ENCODE results near the gene C5. TPM values are rescaled to one million over a fixed set of nuclear protein-coding genes. Genes with fewer than 3 reads are reported as not detected.

The C5 gene
- total RNA-seq, 6 donors from 2014 or later: 7.1 to 18.9 (median 16.8) TPM

- H3K27me3 ChIP-seq: no peaks in the 10 kb centered on the region
- WGBS, 2 donors: 80 to 89% methylated on average over 3 of the region's 3 CpGs
- no peak overlapping the region for H3K27ac ChIP-seq
- no peak for DNase-seq
- no peaks in the 10 kb centered on the region for H3K9me3 ChIP-seq
- TF ChIP-seq EP300 (IDR thresholded peaks at IDR 0.05) (no peak), POLR2A (IDR thresholded peaks at IDR 0.05) (no peak), POLR2AphosphoS5 (IDR thresholded peaks at IDR 0.05) (no peak)
- TF ChIP-seq, protein P1, sequence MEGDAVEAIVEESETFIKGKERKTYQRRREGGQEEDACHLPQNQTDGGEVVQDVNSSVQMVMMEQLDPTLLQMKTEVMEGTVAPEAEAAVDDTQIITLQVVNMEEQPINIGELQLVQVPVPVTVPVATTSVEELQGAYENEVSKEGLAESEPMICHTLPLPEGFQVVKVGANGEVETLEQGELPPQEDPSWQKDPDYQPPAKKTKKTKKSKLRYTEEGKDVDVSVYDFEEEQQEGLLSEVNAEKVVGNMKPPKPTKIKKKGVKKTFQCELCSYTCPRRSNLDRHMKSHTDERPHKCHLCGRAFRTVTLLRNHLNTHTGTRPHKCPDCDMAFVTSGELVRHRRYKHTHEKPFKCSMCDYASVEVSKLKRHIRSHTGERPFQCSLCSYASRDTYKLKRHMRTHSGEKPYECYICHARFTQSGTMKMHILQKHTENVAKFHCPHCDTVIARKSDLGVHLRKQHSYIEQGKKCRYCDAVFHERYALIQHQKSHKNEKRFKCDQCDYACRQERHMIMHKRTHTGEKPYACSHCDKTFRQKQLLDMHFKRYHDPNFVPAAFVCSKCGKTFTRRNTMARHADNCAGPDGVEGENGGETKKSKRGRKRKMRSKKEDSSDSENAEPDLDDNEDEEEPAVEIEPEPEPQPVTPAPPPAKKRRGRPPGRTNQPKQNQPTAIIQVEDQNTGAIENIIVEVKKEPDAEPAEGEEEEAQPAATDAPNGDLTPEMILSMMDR (IDR thresholded peaks at IDR 0.05): no peak
- peaks cover 0 to 5% (median 0%) of the 10 kb centered on the region in 4 donors for H3K36me3 ChIP-seq
- ATAC-seq (ENCODE audit: low FRiP score in 2 of 2): no peak
- no peaks in the 10 kb centered on the region for H3K4me1 ChIP-seq
- H3K4me3 ChIP-seq: no peak overlapping the region
Observed at GRCh38 chr9:121026260-121026691, 23.8 kb downstream of the C5 start.

- WGBS, 2 donors: 78% methylated on average over 1 of the region's 2 CpGs; no CpG with 5 or more reads in 1 of the 2 donors
- DNase-seq (no peak), ATAC-seq (ENCODE audit: low FRiP score in 2 of 2) (no peak)
- no peaks in the 10 kb centered on the region for H3K27me3 ChIP-seq
- no peak overlapping the region for H3K4me3 ChIP-seq
- peaks cover 0 to 5% (median 0%) of the 10 kb centered on the region in 4 donors for H3K36me3 ChIP-seq
- no peaks in the 10 kb centered on the region for H3K9me3 ChIP-seq
- no peak for TF ChIP-seq POLR2A (IDR thresholded peaks at IDR 0.05)
- TF ChIP-seq, protein P1 (IDR thresholded peaks at IDR 0.05): no peak
- TF ChIP-seq EP300 (IDR thresholded peaks at IDR 0.05): no peak
- no peak for TF ChIP-seq POLR2AphosphoS5 (IDR thresholded peaks at IDR 0.05)
- H3K4me1 ChIP-seq: no peaks in the 10 kb centered on the region
- no peak overlapping the region for H3K27ac ChIP-seq
Observed at GRCh38 chr9:121024237-121024636, 25.8 kb downstream of the C5 start.

DNA sequence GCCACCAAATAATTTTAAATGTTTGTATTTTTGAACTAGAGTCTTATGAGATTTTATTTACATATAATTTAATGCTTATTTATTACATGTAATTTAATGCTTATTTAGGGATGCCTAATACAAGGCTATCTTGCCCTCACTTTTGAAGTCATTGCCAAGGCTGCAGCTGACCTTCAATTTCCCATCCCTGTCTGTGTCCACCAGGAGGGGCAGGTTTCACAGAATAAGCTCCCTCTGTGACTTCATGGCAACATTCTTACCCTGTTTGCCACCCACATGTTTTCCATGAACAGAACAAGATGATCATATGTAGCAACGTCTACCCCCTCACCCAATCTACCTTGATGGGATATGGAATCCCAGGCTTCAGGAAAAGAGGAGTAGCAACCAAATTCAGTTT is 27.0 kb downstream of the C5 start:
- no peak for ATAC-seq (ENCODE audit: low FRiP score in 2 of 2)
- Histone ChIP-seq H3K4me1 (no peaks in the 10 kb centered on the region), H3K9me3 (no peaks in the 10 kb centered on the region), H3K4me3 (no peak overlapping the region), H3K27ac (no peak overlapping the region), H3K27me3 (no peaks in the 10 kb centered on the region), H3K36me3 (peaks cover 0 to 5% (median 0%) of the 10 kb centered on the region in 4 donors)
- DNase-seq: no peak
- TF ChIP-seq POLR2A (IDR thresholded peaks at IDR 0.05) (no peak), POLR2AphosphoS5 (IDR thresholded peaks at IDR 0.05) (no peak), EP300 (IDR thresholded peaks at IDR 0.05) (no peak)
- TF ChIP-seq, protein P1 (IDR thresholded peaks at IDR 0.05): no peak
- 61 to 83% methylated on average over 1 of the region's 1 CpG for WGBS, 2 donors

- 78 to 92% methylated on average over 4 of the region's 4 CpGs for WGBS, 2 donors
- no peaks in the 10 kb centered on the region for H3K27me3 ChIP-seq
- H3K27ac ChIP-seq: no peak overlapping the region
- TF ChIP-seq POLR2A (IDR thresholded peaks at IDR 0.05) (no peak), EP300 (IDR thresholded peaks at IDR 0.05) (no peak), POLR2AphosphoS5 (IDR thresholded peaks at IDR 0.05) (no peak)
- TF ChIP-seq, protein P1 (IDR thresholded peaks at IDR 0.05): no peak
- H3K9me3 ChIP-seq: no peaks in the 10 kb centered on the region
- H3K36me3 ChIP-seq: peaks cover 0 to 5% (median 0%) of the 10 kb centered on the region in 4 donors
- DNase-seq (no peak), ATAC-seq (ENCODE audit: low FRiP score in 2 of 2) (peak in 1 of 2 donors; percentile 45)
- H3K4me1 ChIP-seq: no peaks in the 10 kb centered on the region
- no peak overlapping the region for H3K4me3 ChIP-seq
Observed at GRCh38 chr9:121021301-121021700, 28.8 kb downstream of the C5 start.

DNA sequence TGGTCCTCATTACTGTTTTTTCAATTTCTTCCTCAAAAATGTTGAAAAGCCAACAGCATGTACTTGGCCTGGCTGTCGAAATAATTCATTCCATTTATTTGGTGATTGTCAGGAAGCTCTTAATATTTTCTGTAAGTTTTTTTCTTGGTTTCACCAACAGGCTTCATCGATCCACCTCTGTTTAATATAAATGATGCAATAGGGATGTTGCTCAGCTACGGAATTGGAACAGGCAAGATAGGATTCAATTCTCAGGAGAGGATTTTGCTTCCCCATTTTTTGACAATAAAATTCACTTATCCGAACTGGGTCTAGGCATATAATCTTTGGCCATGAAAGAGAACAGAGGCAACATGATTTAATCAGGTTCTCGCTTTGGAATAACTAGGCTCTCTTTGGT is 30.8 kb downstream of the C5 start:
- Histone ChIP-seq H3K9me3 (no peaks in the 10 kb centered on the region), H3K4me3 (no peak overlapping the region), H3K36me3 (peaks cover 0 to 10% (median 0%) of the 10 kb centered on the region in 4 donors), H3K4me1 (no peaks in the 10 kb centered on the region), H3K27ac (no peak overlapping the region), H3K27me3 (no peaks in the 10 kb centered on the region)
- TF ChIP-seq POLR2A (IDR thresholded peaks at IDR 0.05) (no peak), EP300 (IDR thresholded peaks at IDR 0.05) (no peak), POLR2AphosphoS5 (IDR thresholded peaks at IDR 0.05) (no peak)
- TF ChIP-seq, protein P1 (IDR thresholded peaks at IDR 0.05): no peak
- 76 to 78% methylated on average over 5 of the region's 5 CpGs for WGBS, 2 donors
- ATAC-seq (ENCODE audit: low FRiP score in 2 of 2) (no peak), DNase-seq (no peak)

Data from upper lobe of left lung (tissue), 6 donors.